ENCODE results near the gene MPP7.

The MPP7 gene

DNA sequence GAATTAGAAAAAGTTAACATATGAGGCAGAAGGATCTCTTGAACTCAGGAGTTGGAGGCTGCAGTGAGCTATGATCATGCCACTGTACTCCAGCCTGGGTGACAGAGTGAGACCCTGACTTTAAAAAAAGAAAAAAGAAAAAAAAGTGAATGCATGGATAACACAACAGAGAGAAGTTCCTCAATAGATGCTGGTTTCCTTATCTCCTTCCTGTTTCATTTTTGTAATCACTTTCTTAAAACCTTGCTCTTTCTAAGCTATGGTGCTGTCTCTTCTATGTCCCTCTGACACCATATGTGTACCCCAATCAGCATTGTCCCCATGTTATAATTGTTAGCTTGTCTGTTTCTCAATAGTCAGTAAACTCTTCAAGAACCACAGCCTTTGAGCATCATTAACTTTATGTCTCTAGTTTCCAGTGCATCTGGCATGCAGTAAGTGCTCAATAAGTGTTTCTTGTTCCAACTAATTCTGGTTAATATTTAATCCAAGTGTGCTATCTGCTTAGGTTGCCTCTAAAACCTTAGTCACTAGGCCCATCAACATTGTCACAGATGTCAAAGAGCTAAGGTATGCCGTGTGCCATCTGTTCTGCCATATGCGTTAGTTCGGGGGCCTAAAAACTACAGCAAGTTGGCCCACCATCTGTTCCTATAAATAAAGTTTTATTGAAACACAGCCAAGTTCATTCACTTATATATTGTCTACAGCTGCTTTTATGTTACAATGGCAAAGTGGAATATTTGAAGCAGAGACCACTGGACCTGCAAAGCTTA lies 36.2 kb downstream of the MPP7 start:
- no peak for DNase-seq

DNA sequence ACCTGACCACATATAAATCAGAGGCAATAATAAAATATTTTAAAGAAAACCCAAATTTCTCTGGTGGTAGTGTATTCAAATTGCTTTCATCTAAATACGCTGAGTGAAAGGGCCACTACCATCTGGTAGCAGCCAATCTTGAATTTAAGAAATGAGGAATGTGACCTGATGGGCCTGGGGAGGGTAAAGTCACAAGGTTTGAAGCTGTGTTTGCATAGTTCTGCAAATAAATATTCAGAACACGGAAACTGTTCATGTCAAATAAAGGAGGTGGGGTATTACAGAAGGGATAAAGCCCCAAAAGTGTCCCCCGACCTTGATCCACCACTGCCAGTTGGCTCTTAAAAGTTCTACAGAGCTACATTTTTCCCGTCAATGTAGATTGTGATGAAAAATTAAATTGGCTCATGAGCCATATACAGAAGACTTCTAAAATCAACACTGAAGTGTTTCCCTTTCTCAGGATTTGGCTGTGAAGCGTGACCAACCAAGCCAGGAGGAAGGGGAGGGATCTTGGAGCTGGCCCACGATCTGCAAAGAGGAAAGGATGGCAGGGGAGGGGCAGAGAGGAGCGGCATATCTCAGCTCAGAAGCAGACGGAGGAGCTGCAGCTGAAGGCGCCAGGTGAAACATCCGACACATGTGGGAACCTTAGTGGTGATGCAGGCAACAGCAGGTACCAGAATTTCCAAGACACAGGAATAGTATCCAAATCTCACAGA lies 39.6 kb downstream of the MPP7 start:
- no peak for DNase-seq

DNA sequence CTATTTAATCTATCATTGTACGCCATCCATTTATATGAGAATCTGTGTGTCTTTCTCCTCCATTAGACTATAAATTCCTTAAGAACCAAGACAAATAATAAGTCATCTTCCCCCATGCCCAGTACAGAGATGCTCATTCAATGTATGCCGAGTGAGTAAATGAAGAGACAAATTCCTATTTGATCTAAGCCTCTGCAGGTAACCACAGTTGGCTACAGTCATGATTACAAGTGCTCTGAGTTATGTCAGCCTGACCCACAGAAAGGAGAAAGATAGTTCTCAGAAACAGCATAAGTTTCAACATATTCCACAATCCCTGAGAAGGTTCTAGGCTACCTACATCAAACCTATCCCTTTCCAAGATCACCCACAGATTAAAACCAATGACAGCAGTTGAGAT lies 46.1 kb downstream of the MPP7 start:
- DNase-seq, result no peak

DNA sequence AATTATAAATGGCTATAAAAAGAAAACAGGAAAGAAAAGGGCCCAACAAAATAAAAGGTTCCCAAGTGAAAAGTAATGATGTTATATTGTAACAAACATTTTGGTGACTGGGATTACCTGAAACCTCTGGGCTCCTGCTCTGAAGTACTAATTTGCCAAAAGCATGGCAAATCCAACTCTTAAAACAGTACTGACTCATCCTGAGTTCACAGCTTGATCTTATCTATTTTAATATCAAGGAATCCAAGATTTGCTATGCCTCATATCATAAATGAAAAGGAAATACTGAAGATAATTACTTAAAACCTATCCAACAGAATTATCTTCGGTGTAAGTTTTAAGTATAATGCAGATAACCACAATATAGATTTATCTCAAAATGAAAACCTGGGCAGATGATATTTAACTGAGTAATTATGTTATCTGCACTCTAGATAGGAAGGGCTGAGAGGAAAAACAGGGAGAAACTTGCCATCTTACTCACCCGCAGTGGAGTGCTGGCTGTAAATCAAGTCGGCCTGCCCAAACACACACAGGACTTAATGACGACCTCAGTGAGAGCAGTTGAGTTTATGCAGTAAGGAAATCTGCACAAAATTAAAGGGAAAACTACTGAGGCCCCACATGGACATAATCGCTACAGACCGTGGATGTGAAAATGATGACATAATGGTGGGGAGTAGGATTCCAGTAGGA lies 48.4 kb downstream of the MPP7 start:
- DNase-seq, result no peak

DNA sequence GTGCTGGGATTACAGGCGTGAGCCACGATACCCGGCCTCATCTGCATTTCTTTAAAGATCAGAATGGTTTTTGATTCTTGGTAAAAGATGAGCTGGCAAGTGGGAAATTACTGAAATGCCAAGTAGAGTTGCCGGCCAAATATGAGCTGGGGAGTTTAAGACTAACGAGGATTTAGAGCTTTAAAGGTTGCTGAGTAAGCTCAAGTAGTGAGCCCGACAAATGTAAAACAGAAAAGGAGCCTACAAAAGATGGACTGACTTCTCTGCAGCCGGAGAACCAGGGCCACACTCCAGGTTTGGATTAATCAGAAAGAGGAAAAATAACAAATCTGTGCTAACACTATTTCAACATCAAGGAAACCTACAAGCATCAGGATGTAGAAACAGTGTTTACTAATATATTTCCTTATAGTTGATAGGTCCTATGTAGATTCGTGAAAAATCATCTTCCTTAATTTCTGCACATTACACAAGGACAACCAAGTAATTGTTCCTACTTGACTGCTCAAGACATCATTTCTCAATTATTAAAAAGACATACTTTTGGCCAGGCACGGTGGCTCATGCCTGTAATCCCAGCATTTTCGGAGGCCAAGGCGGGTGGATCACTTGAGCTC lies 49.6 kb downstream of the MPP7 start:
- no peak for DNase-seq

All from CD4-positive, alpha-beta T cell treated with Interferon gamma for 1 hour (primary cell).